Tibial nerve (tissue), 4 donors: ENCODE results near the gene SPINT2. TPM values are rescaled to one million over a fixed set of nuclear protein-coding genes. Genes with fewer than 3 reads are reported as not detected.
"Not testable (repeated sequence)": the region's sequence is repeated elsewhere in the genome, so short reads cannot be mapped to it uniquely, and the experiment has no call there.

Source experiments
- DNase-seq, 2 donors: peaks; one replicate each; pipeline ENCODE4 v3.0.0-alpha.2; 2019; ENCODE audit warnings: low spot score in 2 of 2
- H3K27ac ChIP-seq, 4 donors: fragments of 200-600 bp; sonication (generic) in 3 of 4; one replicate each; pipeline ENCODE4 v1.5.1; 2017 to 2019; ENCODE audit warnings: mild to moderate bottlenecking in 1 of 4
- H3K27me3 ChIP-seq, 2 donors: fragments of 200-600 bp; sonication (generic) in 1 of 2; one replicate each; pipeline versions ENCODE4 v1.5.1 to v1.6.0; 2017 to 2019
- H3K36me3 ChIP-seq, 3 donors: fragments of 200-600 bp; sonication (generic); one replicate each; pipeline ENCODE4 v1.5.1; 2018 to 2019
- H3K4me1 ChIP-seq, 4 donors: fragments of 200-600 bp; sonication (generic) in 3 of 4; one replicate each; pipeline ENCODE4 v1.5.1; 2017 to 2019
- H3K4me3 ChIP-seq, 4 donors: fragments of 200-600 bp; sonication (generic) in 3 of 4; one replicate each; pipeline ENCODE4 v1.5.1; 2017 to 2019; ENCODE audit warnings: mild to moderate bottlenecking in 1 of 4, moderate library complexity in 1 of 4
- H3K9me3 ChIP-seq, 4 donors: fragments of 200-600 bp; sonication (generic) in 3 of 4; one replicate each; pipeline ENCODE4 v1.5.1; 2017 to 2019
- EP300 ChIP-seq, 2 donors: sonication (generic); formaldehyde crosslinking; IDR thresholded peaks; one replicate each; pipeline ENCODE4 v1.6.1; 2017; ENCODE audit warnings: antibody characterized with exemption in 2 of 2, mild to moderate bottlenecking in 1 of 2
- POLR2A ChIP-seq, 2 donors: fragments of 450-650 bp; IDR thresholded peaks; one replicate each; pipeline ENCODE4 v1.6.1; 2017; ENCODE audit warnings: antibody characterized with exemption in 2 of 2, mild to moderate bottlenecking in 2 of 2, moderate library complexity in 2 of 2
- WGBS, 2 donors: methylation state at CpG; one replicate each; pipeline ENCODE4 v1.1.5; 2018; 5-methylcytosine and 5-hydroxymethylcytosine counted together
- total RNA-seq, 4 donors: library from RNA; depleted of rRNA; stranded (reverse); fragments of >200 nt; gene quantifications; one replicate each; pipeline ENCODE4 v1.1.0, GENCODE V29; 2016
- TF ChIP-seq, protein P1 (sequence below), 5 experiments: fragments of 200-600 bp in 3 of 5; fragments of 450-650 bp in 2 of 5; sonication (generic) in 3 of 5; IDR thresholded peaks; one replicate each; pipeline ENCODE4 v1.5.1; 2016 to 2019; ENCODE audit warnings: antibody characterized with exemption in 5 of 5, mild to moderate bottlenecking in 3 of 5, moderate library complexity in 2 of 5

Gene SPINT2
- total RNA-seq, 4 donors from 2014 or later = 39.0 to 79.1 (median 45.5) TPM

DNA sequence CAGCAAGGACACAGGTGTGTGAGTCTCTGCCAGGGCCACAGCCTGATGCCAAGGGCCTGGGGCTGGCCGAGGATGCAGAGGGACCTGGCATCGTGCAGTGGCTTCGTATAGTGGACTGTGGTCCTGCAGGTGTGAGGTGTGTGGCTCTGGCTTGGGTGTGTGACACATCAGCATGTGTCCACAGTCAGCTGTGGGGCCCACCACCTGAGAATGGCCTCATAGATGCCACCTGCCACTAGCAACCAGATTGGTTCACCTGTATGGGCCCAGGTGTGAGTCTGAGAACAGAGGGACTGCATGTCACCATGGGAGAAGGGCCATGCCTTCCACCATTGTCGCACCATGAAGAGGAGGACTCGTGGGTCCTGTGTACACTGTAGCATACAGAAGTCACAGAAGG, 10.6 kb upstream of the SPINT2 start:
- peaks cover 0 to 43% (median 22%) of the 10 kb centered on the region in 4 donors for H3K4me1 ChIP-seq
- no peak overlapping the region for H3K4me3 ChIP-seq
- no peaks in the 10 kb centered on the region for H3K9me3 ChIP-seq
- peaks cover 0 to 23% of the 10 kb centered on the region in 2 donors for H3K27me3 ChIP-seq
- no peaks in the 10 kb centered on the region for H3K36me3 ChIP-seq
- DNase-seq = no peak
- WGBS, 2 donors = 82 to 99% methylated on average over 2 to 5 of the region's 5 CpGs
- H3K27ac ChIP-seq = peak overlapping the region in 3 of 4 donors; percentile 75 to 90 (median 86)
- no peak for TF ChIP-seq POLR2A (IDR thresholded peaks at IDR 0.05)
- TF ChIP-seq EP300 (IDR thresholded peaks at IDR 0.05) = no peak
- TF ChIP-seq, protein P1, sequence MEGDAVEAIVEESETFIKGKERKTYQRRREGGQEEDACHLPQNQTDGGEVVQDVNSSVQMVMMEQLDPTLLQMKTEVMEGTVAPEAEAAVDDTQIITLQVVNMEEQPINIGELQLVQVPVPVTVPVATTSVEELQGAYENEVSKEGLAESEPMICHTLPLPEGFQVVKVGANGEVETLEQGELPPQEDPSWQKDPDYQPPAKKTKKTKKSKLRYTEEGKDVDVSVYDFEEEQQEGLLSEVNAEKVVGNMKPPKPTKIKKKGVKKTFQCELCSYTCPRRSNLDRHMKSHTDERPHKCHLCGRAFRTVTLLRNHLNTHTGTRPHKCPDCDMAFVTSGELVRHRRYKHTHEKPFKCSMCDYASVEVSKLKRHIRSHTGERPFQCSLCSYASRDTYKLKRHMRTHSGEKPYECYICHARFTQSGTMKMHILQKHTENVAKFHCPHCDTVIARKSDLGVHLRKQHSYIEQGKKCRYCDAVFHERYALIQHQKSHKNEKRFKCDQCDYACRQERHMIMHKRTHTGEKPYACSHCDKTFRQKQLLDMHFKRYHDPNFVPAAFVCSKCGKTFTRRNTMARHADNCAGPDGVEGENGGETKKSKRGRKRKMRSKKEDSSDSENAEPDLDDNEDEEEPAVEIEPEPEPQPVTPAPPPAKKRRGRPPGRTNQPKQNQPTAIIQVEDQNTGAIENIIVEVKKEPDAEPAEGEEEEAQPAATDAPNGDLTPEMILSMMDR (IDR thresholded peaks at IDR 0.05) = no peak

DNA sequence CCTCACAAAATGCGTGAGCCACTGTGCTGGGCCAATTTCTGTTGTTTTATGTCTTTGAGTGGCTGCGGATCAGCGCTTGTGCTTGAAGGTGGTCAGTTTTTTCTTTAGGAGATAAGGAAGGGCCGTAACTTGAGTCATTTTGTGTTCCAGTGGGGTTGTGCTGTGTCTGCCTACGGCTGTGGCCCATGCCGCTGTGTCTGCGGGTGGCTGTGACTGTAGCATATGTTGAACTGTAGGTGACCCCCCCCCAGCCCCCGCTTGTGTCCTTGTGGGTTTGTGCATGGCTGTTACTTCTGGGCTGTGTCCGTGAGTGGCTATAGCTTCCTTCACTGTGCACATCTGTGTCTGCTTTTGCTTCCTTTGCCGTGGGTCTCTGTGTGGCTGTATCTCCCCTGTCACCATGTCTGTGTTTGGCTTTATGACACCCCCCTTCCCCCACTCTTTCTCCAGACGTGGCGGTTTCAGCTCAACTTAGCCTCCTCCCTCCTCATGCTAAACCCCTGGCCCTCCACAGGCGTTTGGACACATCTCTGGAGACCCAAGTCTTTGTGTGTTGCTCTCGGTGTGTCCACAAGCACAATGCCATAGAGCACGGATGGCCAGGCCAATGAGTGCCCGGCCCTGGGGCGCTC, 8.9 kb upstream of the SPINT2 start:
- Histone ChIP-seq H3K36me3 (no peaks in the 10 kb centered on the region), H3K27ac (peak overlapping the region in 3 of 4 donors; percentile 62 to 72 (median 71)), H3K27me3 (peaks cover 0 to 23% of the 10 kb centered on the region in 2 donors), H3K4me3 (peak overlapping the region; percentile 26 to 60 (median 40)), H3K9me3 (no peaks in the 10 kb centered on the region), H3K4me1 (peaks cover 0 to 40% (median 22%) of the 10 kb centered on the region in 4 donors)
- TF ChIP-seq EP300 (IDR thresholded peaks at IDR 0.05) (no peak), POLR2A (IDR thresholded peaks at IDR 0.05) (no peak)
- TF ChIP-seq, protein P1 (IDR thresholded peaks at IDR 0.05) = no peak
- DNase-seq = no peak
- WGBS, 2 donors = 42 to 51% methylated on average over 15 to 17 of the region's 17 CpGs

DNA sequence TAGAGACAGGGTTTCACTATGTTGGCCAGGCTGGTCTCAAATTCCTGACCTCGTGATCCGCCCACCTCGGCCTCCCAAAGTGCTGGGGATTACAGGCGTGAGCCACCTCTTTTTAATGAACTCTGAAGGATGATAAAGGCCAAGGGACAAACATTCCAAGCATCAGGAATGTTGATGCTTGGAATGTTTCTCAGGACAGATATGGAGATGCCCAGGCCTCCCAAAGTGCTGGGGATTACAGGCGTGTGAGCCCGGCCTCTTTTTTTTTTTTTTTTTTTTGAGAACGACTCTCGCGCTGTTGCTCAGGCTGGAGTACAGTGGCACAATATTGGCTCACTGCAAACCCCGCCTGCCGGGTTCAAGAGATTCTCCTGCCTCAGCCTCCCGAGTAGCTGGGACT, 2.4 kb upstream of the SPINT2 start:
- Histone ChIP-seq H3K4me1 (peaks cover 0 to 26% (median 8%) of the 10 kb centered on the region in 4 donors), H3K27me3 (peaks cover 0 to 13% of the 10 kb centered on the region in 2 donors)
- H3K36me3 ChIP-seq, H3K4me3 ChIP-seq, DNase-seq, H3K9me3 ChIP-seq, H3K27ac ChIP-seq: not testable (repeated sequence)
- 92% methylated on average over 12 of the region's 12 CpGs for WGBS, 2 donors

DNA sequence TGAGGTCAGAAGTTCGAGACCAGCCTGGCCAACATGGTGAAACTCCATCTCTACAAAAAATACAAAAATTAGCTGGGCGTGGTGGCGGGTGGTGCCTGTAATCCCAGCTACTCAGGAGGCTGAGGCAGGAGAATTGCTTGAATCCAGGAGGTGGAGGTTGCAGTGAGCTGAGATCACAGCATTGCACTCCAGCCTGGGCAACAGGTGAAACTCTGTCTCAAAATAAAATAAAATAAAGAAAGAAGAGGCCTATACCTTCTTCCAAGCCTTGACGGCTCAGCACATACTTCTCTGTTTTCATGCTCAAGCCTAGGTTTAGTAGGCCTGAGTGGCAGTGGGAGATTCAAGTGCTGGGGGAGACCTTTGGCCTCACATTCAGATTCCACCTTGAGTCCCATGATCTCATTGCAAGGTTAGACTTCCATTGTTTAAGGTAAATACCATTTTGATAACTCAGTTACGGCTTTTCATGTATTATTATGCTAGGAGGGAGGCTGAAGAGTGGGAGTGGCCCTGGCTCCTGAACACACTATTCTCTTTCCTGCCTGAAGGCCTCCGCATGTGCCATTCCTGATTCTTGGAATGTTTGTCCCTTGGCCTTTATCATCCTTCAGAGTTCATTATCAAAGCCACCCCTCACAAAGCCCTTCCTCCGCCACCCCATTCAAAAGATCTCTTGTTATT, 1.6 kb upstream of the SPINT2 start:
- Histone ChIP-seq H3K9me3 (no peaks in the 10 kb centered on the region), H3K36me3 (no peaks in the 10 kb centered on the region), H3K4me1 (peaks cover 0 to 33% (median 8%) of the 10 kb centered on the region in 4 donors), H3K27me3 (peaks cover 0 to 7% of the 10 kb centered on the region in 2 donors), H3K4me3 (no peak overlapping the region), H3K27ac (no peak overlapping the region)
- WGBS, 2 donors = 88 to 91% methylated on average over 7 of the region's 7 CpGs
- TF ChIP-seq, protein P1 (IDR thresholded peaks at IDR 0.05) = no peak
- TF ChIP-seq POLR2A (IDR thresholded peaks at IDR 0.05) (no peak), EP300 (IDR thresholded peaks at IDR 0.05) (no peak)
- no peak for DNase-seq

DNA sequence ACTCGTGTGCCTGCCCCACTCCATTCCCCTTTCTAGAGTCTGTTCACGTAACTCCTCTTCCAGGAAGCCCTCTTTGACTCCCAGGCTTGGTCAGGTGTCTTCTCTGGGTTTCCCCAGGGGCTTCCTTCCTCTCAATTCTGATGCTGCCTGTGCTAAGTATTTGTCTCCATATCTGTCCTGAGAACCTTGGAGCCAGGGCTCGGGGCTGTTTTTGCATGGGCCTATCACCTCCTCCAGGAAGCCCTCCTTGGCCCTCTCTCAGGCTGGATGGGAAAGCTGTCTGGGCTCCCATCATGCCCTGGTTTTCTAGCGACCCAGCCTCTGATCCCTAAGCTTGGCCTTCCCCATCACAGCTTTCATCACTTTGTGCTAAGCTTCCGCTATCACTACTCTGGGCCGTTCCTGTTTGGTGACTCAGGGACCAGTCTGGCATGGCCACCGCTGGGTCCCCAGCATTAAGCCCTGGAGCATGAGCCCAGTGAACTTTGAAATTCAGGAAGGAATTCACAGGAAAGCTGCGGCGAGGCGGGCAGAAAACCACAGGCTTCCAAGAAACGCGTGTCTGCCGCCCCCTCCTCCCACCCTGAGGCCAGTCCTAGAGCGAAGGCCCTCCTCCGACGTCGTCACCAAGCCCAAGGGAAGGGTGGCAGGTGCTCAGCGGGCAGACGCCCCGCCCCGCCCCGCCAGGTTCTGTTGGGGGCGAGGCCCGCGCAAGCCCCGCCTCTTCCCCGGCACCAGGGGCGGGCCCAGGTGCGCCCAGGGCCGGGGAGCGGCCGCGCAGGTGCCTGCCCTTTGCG, 486 bp upstream of the SPINT2 start:
- no peaks in the 10 kb centered on the region for H3K36me3 ChIP-seq
- no peaks in the 10 kb centered on the region for H3K9me3 ChIP-seq
- peaks cover 0 to 7% of the 10 kb centered on the region in 2 donors for H3K27me3 ChIP-seq
- no peak for TF ChIP-seq POLR2A (IDR thresholded peaks at IDR 0.05)
- TF ChIP-seq EP300 (IDR thresholded peaks at IDR 0.05) = no peak
- TF ChIP-seq, protein P1 (IDR thresholded peaks at IDR 0.05) = no peak
- H3K4me3 ChIP-seq = peak overlapping the region; percentile 25 to 75 (median 69)
- 24 to 28% methylated on average over 13 of the region's 34 CpGs for WGBS, 2 donors
- DNase-seq = no peak
- peaks cover 0 to 41% (median 8%) of the 10 kb centered on the region in 4 donors for H3K4me1 ChIP-seq
- peak overlapping the region in 3 of 4 donors; percentile 82 to 93 (median 86) for H3K27ac ChIP-seq
